ENCODE data around the gene KCNQ1. TPM values are rescaled to one million over a fixed set of nuclear protein-coding genes. Genes with fewer than 3 reads are reported as not detected.

KCNQ1 gene
- total RNA-seq, 1 experiment from 2014 or later = 1.0 TPM

GRCh38 chr11:2663506-2663905 lies 218.7 kb downstream of the KCNQ1 start:
- H3K27ac Mint-ChIP-seq (ENCODE audit: unreplicated experiment) = no peak overlapping the region
- Histone ChIP-seq H3K4me1 (no peaks in the 10 kb centered on the region), H3K36me3 (ENCODE audit: control insufficient read depth, insufficient read depth, low read length) (peaks cover 15% of the 10 kb centered on the region), H3K27me3 (replicated peaks; ENCODE audit: control insufficient read depth, insufficient read depth, low read length) (no peaks in the 10 kb centered on the region), H3K9me3 (peaks cover 48% of the 10 kb centered on the region), H3K4me3 (ENCODE audit: low read depth, low read length) (no peak overlapping the region)
- no peak for DNase-seq
- intact Hi-C loops (cut with micrococcal nuclease; ENCODE audit: unreplicated experiment) = no loop called here
- ChIA-PET POLR2A (no interaction called here), CTCF (no interaction called here)
- H3K9me3 Mint-ChIP-seq (ENCODE audit: unreplicated experiment) = peaks cover 26% of the 10 kb centered on the region
- H3K4me3 Mint-ChIP-seq (ENCODE audit: unreplicated experiment) = no peak overlapping the region
- H3K4me1 Mint-ChIP-seq (ENCODE audit: low read depth, unreplicated experiment) = no peaks in the 10 kb centered on the region
- no peaks in the 10 kb centered on the region for H3K27me3 Mint-ChIP-seq (ENCODE audit: insufficient read depth, unreplicated experiment)
- no TSS peak for BruUV-seq (replicated peaks)
- TF ChIP-seq CTCF (IDR thresholded peaks at IDR 0.05; ENCODE audit: insufficient read depth in 1 of 2, low read depth in 1 of 2, low read length in 1 of 2, severe bottlenecking in 1 of 2, unreplicated experiment in 1 of 2) = no peak
- H3K36me3 Mint-ChIP-seq (ENCODE audit: insufficient read depth, unreplicated experiment) = peaks cover 71% of the 10 kb centered on the region

- H3K27ac Mint-ChIP-seq (ENCODE audit: unreplicated experiment) = no peak overlapping the region
Observed at GRCh38 chr11:2663915-2664314, 219.1 kb downstream of the KCNQ1 start.

GRCh38 chr11:2664376-2664775 lies 219.6 kb downstream of the KCNQ1 start:
- no peak for DNase-seq
- intact Hi-C loops (cut with micrococcal nuclease; ENCODE audit: unreplicated experiment) = no loop called here
- Histone ChIP-seq H3K36me3 (ENCODE audit: control insufficient read depth, insufficient read depth, low read length) (peaks cover 15% of the 10 kb centered on the region), H3K4me3 (ENCODE audit: low read depth, low read length) (no peak overlapping the region), H3K27me3 (replicated peaks; ENCODE audit: control insufficient read depth, insufficient read depth, low read length) (no peaks in the 10 kb centered on the region), H3K4me1 (no peaks in the 10 kb centered on the region), H3K9me3 (peaks cover 44% of the 10 kb centered on the region)
- TF ChIP-seq CTCF (IDR thresholded peaks at IDR 0.05; ENCODE audit: insufficient read depth in 1 of 2, low read depth in 1 of 2, low read length in 1 of 2, severe bottlenecking in 1 of 2, unreplicated experiment in 1 of 2) = no peak
- no TSS peak for BruUV-seq (replicated peaks)
- H3K4me3 Mint-ChIP-seq (ENCODE audit: unreplicated experiment) = no peak overlapping the region
- no peaks in the 10 kb centered on the region for H3K4me1 Mint-ChIP-seq (ENCODE audit: low read depth, unreplicated experiment)
- no peak overlapping the region for H3K27ac Mint-ChIP-seq (ENCODE audit: unreplicated experiment)
- CTCF ChIA-PET = no interaction called here
- POLR2A ChIA-PET = no interaction called here
- peaks cover 18% of the 10 kb centered on the region for H3K9me3 Mint-ChIP-seq (ENCODE audit: unreplicated experiment)
- H3K27me3 Mint-ChIP-seq (ENCODE audit: insufficient read depth, unreplicated experiment) = no peaks in the 10 kb centered on the region
- H3K36me3 Mint-ChIP-seq (ENCODE audit: insufficient read depth, unreplicated experiment) = peaks cover 72% of the 10 kb centered on the region

More at GRCh38 chr11:2663915-2664314, 219.1 kb downstream of the KCNQ1 start:
- peaks cover 22% of the 10 kb centered on the region for H3K9me3 Mint-ChIP-seq (ENCODE audit: unreplicated experiment)
- no peak for DNase-seq
- no TSS peak for BruUV-seq (replicated peaks)
- H3K4me1 ChIP-seq = no peaks in the 10 kb centered on the region
- H3K36me3 Mint-ChIP-seq (ENCODE audit: insufficient read depth, unreplicated experiment) = peaks cover 71% of the 10 kb centered on the region
- H3K27me3 ChIP-seq (replicated peaks; ENCODE audit: control insufficient read depth, insufficient read depth, low read length) = no peaks in the 10 kb centered on the region
- peaks cover 44% of the 10 kb centered on the region for H3K9me3 ChIP-seq
- no peaks in the 10 kb centered on the region for H3K4me1 Mint-ChIP-seq (ENCODE audit: low read depth, unreplicated experiment)
- no peak for TF ChIP-seq CTCF (IDR thresholded peaks at IDR 0.05; ENCODE audit: insufficient read depth in 1 of 2, low read depth in 1 of 2, low read length in 1 of 2, severe bottlenecking in 1 of 2, unreplicated experiment in 1 of 2)
- H3K36me3 ChIP-seq (ENCODE audit: control insufficient read depth, insufficient read depth, low read length) = peaks cover 15% of the 10 kb centered on the region
- ChIA-PET POLR2A (no interaction called here), CTCF (no interaction called here)
- H3K27me3 Mint-ChIP-seq (ENCODE audit: insufficient read depth, unreplicated experiment) = no peaks in the 10 kb centered on the region
- intact Hi-C loops (cut with micrococcal nuclease; ENCODE audit: unreplicated experiment) = no loop called here
- H3K4me3 Mint-ChIP-seq (ENCODE audit: unreplicated experiment) = no peak overlapping the region
- no peak overlapping the region for H3K4me3 ChIP-seq (ENCODE audit: low read depth, low read length)

Data from Caco-2 (cell line).